ENCODE data around the gene TRPV4.

- TF ChIP-seq CTCF (IDR thresholded peaks at IDR 0.05) = no peak
- no peak for TF ChIP-seq POLR2A (IDR thresholded peaks at IDR 0.05)
- TF ChIP-seq POLR2AphosphoS5 (IDR thresholded peaks at IDR 0.05) = no peak
- no peak for TF ChIP-seq EP300 (IDR thresholded peaks at IDR 0.05)
Measured at GRCh38 chr12:109779382-109779781, 53.8 kb downstream of the TRPV4 start.
